ENCODE measurements around the gene SLC26A9. TPM values are rescaled to one million over a fixed set of nuclear protein-coding genes. Genes with fewer than 3 reads are reported as not detected.

The SLC26A9 gene
- total and polyA plus RNA-seq, 2 experiments from 2014 or later = not detected

DNA sequence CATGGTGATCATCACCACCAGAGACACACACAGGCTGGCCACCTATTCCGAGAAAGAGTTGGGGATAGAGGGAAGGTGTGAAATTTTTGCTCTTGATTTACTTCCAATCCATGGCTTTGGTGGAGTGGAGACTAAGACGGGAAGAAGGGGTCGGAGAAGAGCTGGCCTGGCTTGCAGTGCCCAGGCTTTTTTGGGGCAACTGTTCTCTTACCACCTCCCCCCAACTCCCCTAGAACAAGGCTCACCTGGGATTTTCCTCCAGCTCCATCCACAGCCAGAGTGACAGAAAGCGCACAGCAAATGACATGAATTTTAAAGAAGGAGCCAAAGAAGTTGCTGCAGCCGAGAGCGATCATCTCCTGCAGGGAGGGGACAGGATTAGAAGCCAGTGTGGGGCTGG, 16.0 kb downstream of the SLC26A9 start:
- no peak for DNase-seq (ENCODE audit: low spot score)
- Histone ChIP-seq H2AFZ (no peak overlapping the region), H3K27me3 (ENCODE audit: insufficient read depth) (no peaks in the 10 kb centered on the region), H3F3A (replicated peaks; ENCODE audit: low read depth) (no peaks in the 10 kb centered on the region), H3K36me3 (ENCODE audit: insufficient read depth) (no peaks in the 10 kb centered on the region), H3K79me2 (replicated peaks; ENCODE audit: insufficient read depth) (no peaks in the 10 kb centered on the region), H3K4me3 (no peak overlapping the region), H3K9me2 (ENCODE audit: insufficient read depth) (no peaks in the 10 kb centered on the region), H4K20me1 (replicated peaks; ENCODE audit: insufficient read depth) (no peaks in the 10 kb centered on the region), H3K4me1 (ENCODE audit: insufficient read depth) (0 out of 2 replicates have a peak, but pooled peaks cover 4% of the 10 kb centered on the region), H3K27ac (ENCODE audit: low read depth) (no peak overlapping the region), H3K4me2 (no peak overlapping the region)
- H3K27ac Mint-ChIP-seq = no peak overlapping the region
- no peaks in the 10 kb centered on the region for H3K36me3 Mint-ChIP-seq (ENCODE audit: low read depth)
- no peaks in the 10 kb centered on the region for H3K9me3 Mint-ChIP-seq
- no peak for ATAC-seq
- H3K27me3 Mint-ChIP-seq (ENCODE audit: insufficient read depth, low read depth, poor library complexity) = peaks cover 4% of the 10 kb centered on the region
- H3K4me3 Mint-ChIP-seq = no peak overlapping the region
- TF ChIP-seq POLR2AphosphoS5 (IDR thresholded peaks at IDR 0.05; ENCODE audit: low read depth) (no peak), ZNF331 (CRISPR knock-in tag; IDR thresholded peaks at IDR 0.05; ENCODE audit: low read depth) (no peak), EZH2phosphoT487 (IDR thresholded peaks at IDR 0.05; ENCODE audit: unreplicated experiment) (no peak), JUNB (IDR thresholded peaks at IDR 0.05; ENCODE audit: unreplicated experiment) (no peak), EZH2 (IDR thresholded peaks at IDR 0.05; ENCODE audit: low read depth, unreplicated experiment) (no peak), NANOG (IDR thresholded peaks at IDR 0.05; ENCODE audit: borderline replicate concordance) (no peak), CREB1 (CRISPR knock-in tag; IDR thresholded peaks at IDR 0.05; ENCODE audit: low read depth) (no peak), STAT1 (IDR thresholded peaks at IDR 0.05; ENCODE audit: unreplicated experiment) (no peak), ZNF114 (CRISPR knock-in tag; IDR thresholded peaks at IDR 0.05) (no peak)
- TF ChIP-seq, protein P1, sequence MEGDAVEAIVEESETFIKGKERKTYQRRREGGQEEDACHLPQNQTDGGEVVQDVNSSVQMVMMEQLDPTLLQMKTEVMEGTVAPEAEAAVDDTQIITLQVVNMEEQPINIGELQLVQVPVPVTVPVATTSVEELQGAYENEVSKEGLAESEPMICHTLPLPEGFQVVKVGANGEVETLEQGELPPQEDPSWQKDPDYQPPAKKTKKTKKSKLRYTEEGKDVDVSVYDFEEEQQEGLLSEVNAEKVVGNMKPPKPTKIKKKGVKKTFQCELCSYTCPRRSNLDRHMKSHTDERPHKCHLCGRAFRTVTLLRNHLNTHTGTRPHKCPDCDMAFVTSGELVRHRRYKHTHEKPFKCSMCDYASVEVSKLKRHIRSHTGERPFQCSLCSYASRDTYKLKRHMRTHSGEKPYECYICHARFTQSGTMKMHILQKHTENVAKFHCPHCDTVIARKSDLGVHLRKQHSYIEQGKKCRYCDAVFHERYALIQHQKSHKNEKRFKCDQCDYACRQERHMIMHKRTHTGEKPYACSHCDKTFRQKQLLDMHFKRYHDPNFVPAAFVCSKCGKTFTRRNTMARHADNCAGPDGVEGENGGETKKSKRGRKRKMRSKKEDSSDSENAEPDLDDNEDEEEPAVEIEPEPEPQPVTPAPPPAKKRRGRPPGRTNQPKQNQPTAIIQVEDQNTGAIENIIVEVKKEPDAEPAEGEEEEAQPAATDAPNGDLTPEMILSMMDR (conservative IDR thresholded peaks at IDR 0.05; ENCODE audit: low read depth in 2 of 2) = no peak
- TF ChIP-seq, protein P2, sequence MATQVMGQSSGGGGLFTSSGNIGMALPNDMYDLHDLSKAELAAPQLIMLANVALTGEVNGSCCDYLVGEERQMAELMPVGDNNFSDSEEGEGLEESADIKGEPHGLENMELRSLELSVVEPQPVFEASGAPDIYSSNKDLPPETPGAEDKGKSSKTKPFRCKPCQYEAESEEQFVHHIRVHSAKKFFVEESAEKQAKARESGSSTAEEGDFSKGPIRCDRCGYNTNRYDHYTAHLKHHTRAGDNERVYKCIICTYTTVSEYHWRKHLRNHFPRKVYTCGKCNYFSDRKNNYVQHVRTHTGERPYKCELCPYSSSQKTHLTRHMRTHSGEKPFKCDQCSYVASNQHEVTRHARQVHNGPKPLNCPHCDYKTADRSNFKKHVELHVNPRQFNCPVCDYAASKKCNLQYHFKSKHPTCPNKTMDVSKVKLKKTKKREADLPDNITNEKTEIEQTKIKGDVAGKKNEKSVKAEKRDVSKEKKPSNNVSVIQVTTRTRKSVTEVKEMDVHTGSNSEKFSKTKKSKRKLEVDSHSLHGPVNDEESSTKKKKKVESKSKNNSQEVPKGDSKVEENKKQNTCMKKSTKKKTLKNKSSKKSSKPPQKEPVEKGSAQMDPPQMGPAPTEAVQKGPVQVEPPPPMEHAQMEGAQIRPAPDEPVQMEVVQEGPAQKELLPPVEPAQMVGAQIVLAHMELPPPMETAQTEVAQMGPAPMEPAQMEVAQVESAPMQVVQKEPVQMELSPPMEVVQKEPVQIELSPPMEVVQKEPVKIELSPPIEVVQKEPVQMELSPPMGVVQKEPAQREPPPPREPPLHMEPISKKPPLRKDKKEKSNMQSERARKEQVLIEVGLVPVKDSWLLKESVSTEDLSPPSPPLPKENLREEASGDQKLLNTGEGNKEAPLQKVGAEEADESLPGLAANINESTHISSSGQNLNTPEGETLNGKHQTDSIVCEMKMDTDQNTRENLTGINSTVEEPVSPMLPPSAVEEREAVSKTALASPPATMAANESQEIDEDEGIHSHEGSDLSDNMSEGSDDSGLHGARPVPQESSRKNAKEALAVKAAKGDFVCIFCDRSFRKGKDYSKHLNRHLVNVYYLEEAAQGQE (IDR thresholded peaks at IDR 0.05; ENCODE audit: unreplicated experiment) = no peak
- TF ChIP-seq, protein P3, sequence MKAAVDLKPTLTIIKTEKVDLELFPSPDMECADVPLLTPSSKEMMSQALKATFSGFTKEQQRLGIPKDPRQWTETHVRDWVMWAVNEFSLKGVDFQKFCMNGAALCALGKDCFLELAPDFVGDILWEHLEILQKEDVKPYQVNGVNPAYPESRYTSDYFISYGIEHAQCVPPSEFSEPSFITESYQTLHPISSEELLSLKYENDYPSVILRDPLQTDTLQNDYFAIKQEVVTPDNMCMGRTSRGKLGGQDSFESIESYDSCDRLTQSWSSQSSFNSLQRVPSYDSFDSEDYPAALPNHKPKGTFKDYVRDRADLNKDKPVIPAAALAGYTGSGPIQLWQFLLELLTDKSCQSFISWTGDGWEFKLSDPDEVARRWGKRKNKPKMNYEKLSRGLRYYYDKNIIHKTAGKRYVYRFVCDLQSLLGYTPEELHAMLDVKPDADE (IDR thresholded peaks at IDR 0.05) = no peak
- TF ChIP-seq, protein P4, sequence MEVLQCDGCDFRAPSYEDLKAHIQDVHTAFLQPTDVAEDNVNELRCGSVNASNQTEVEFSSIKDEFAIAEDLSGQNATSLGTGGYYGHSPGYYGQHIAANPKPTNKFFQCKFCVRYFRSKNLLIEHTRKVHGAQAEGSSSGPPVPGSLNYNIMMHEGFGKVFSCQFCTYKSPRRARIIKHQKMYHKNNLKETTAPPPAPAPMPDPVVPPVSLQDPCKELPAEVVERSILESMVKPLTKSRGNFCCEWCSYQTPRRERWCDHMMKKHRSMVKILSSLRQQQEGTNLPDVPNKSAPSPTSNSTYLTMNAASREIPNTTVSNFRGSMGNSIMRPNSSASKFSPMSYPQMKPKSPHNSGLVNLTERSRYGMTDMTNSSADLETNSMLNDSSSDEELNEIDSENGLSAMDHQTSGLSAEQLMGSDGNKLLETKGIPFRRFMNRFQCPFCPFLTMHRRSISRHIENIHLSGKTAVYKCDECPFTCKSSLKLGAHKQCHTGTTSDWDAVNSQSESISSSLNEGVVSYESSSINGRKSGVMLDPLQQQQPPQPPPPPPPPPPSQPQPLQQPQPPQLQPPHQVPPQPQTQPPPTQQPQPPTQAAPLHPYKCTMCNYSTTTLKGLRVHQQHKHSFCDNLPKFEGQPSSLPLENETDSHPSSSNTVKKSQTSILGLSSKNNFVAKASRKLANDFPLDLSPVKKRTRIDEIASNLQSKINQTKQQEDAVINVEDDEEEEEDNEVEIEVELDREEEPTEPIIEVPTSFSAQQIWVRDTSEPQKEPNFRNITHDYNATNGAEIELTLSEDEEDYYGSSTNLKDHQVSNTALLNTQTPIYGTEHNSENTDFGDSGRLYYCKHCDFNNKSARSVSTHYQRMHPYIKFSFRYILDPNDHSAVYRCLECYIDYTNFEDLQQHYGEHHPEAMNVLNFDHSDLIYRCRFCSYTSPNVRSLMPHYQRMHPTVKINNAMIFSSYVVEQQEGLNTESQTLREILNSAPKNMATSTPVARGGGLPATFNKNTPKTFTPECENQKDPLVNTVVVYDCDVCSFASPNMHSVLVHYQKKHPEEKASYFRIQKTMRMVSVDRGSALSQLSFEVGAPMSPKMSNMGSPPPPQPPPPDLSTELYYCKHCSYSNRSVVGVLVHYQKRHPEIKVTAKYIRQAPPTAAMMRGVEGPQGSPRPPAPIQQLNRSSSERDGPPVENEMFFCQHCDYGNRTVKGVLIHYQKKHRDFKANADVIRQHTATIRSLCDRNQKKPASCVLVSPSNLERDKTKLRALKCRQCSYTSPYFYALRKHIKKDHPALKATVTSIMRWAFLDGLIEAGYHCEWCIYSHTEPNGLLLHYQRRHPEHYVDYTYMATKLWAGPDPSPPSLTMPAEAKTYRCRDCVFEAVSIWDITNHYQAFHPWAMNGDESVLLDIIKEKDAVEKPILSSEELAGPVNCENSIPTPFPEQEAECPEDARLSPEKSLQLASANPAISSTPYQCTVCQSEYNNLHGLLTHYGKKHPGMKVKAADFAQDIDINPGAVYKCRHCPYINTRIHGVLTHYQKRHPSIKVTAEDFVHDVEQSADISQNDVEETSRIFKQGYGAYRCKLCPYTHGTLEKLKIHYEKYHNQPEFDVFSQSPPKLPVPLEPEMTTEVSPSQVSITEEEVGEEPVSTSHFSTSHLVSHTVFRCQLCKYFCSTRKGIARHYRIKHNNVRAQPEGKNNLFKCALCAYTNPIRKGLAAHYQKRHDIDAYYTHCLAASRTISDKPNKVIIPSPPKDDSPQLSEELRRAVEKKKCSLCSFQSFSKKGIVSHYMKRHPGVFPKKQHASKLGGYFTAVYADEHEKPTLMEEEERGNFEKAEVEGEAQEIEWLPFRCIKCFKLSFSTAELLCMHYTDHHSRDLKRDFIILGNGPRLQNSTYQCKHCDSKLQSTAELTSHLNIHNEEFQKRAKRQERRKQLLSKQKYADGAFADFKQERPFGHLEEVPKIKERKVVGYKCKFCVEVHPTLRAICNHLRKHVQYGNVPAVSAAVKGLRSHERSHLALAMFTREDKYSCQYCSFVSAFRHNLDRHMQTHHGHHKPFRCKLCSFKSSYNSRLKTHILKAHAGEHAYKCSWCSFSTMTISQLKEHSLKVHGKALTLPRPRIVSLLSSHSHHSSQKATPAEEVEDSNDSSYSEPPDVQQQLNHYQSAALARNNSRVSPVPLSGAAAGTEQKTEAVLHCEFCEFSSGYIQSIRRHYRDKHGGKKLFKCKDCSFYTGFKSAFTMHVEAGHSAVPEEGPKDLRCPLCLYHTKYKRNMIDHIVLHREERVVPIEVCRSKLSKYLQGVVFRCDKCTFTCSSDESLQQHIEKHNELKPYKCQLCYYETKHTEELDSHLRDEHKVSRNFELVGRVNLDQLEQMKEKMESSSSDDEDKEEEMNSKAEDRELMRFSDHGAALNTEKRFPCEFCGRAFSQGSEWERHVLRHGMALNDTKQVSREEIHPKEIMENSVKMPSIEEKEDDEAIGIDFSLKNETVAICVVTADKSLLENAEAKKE (CRISPR knock-in tag; IDR thresholded peaks at IDR 0.05) = no peak
- peaks cover 2% of the 10 kb centered on the region for H3K4me1 Mint-ChIP-seq

Measured in GM23338 (cell line).